Lower lobe of right lung (tissue), 2 donors: ENCODE measurements around the gene GJA10. TPM values are rescaled to one million over a fixed set of nuclear protein-coding genes. Genes with fewer than 3 reads are reported as not detected.

ENCODE experiments used
- ATAC-seq, 2 donors: fragments of 200-7000 bp; cut with Tn5 transposase; one replicate each; pipeline ENCODE4 v1.9.1; 2020 to 2022; ENCODE audit warnings: mild to moderate bottlenecking in 2 of 2, moderate library complexity in 2 of 2
- DNase-seq: peaks from one replicate; pipeline ENCODE4 v3.0.0-alpha.2; 2020
- H3K27ac ChIP-seq: fragments of 200-600 bp; one replicate; pipeline ENCODE4 v1.8.0; 2022
- H3K27me3 ChIP-seq: fragments of 200-600 bp; one replicate; pipeline ENCODE4 v1.8.0; 2022; ENCODE audit warnings: low read depth
- H3K36me3 ChIP-seq: fragments of 200-600 bp; one replicate; pipeline ENCODE4 v1.8.0; 2022; ENCODE audit warnings: mild to moderate bottlenecking
- H3K4me1 ChIP-seq: fragments of 200-600 bp; one replicate; pipeline ENCODE4 v1.8.0; 2022
- H3K4me3 ChIP-seq: fragments of 200-600 bp; one replicate; pipeline ENCODE4 v1.8.0; 2022; ENCODE audit warnings: mild to moderate bottlenecking
- H3K9me3 ChIP-seq: fragments of 200-600 bp; one replicate; pipeline ENCODE4 v1.8.0; 2022
- intact Hi-C: fragments of 100-400 bp; cut with DNase I; formaldehyde crosslinking; loops from one replicate; pipeline ENCODE4 v1.11.0; 2022
- total RNA-seq: library from RNA; stranded (reverse); fragmentation: NEBNext Ultra II Directional; extraction: Animal tissue kit (Norgen Biotek cat#: 25700); gene quantifications from one replicate; pipeline ENCODE4 v1.2.1, GENCODE V29; 2021
- TF ChIP-seq, protein P1 (sequence below): fragments of 200-600 bp; IDR thresholded peaks from one replicate; pipeline ENCODE4 v1.8.0; 2022; ENCODE audit warnings: antibody characterized with exemption, mild to moderate bottlenecking
- donor health status: DM: no; HTN: yes; CAD: no; lungs with severe emphysema.

GJA10 gene
- total RNA-seq, 1 donor from 2014 or later: not detected

DNA sequence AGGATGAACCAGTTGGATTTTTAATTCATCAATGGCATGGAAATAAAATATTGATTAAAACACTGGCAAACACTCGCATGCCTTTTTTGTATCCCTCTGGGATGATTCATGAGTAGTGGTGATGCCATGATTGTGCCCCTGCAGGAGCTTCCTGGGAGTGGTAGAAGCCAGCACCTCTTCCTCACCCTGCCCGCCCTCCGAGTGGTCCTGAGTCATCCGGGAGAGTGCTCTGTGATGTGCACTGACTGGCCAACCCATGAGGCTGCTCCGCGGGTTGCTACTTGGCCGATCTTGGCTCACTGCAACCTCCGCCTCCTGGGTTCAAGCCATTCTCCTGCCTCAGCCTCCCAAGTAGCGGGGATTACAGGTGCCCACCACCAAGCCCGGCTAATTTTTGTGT lies 27.4 kb downstream of the GJA10 start:
- Histone ChIP-seq H3K9me3 (peaks cover under 1% of the 10 kb centered on the region), H3K4me1 (no peaks in the 10 kb centered on the region), H3K36me3 (no peaks in the 10 kb centered on the region), H3K27ac (no peak overlapping the region), H3K27me3 (no peaks in the 10 kb centered on the region), H3K4me3 (no peak overlapping the region)
- intact Hi-C loops: no loop called here
- no peak for DNase-seq
- ATAC-seq: no peak
- TF ChIP-seq, protein P1, sequence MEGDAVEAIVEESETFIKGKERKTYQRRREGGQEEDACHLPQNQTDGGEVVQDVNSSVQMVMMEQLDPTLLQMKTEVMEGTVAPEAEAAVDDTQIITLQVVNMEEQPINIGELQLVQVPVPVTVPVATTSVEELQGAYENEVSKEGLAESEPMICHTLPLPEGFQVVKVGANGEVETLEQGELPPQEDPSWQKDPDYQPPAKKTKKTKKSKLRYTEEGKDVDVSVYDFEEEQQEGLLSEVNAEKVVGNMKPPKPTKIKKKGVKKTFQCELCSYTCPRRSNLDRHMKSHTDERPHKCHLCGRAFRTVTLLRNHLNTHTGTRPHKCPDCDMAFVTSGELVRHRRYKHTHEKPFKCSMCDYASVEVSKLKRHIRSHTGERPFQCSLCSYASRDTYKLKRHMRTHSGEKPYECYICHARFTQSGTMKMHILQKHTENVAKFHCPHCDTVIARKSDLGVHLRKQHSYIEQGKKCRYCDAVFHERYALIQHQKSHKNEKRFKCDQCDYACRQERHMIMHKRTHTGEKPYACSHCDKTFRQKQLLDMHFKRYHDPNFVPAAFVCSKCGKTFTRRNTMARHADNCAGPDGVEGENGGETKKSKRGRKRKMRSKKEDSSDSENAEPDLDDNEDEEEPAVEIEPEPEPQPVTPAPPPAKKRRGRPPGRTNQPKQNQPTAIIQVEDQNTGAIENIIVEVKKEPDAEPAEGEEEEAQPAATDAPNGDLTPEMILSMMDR: no peak

DNA sequence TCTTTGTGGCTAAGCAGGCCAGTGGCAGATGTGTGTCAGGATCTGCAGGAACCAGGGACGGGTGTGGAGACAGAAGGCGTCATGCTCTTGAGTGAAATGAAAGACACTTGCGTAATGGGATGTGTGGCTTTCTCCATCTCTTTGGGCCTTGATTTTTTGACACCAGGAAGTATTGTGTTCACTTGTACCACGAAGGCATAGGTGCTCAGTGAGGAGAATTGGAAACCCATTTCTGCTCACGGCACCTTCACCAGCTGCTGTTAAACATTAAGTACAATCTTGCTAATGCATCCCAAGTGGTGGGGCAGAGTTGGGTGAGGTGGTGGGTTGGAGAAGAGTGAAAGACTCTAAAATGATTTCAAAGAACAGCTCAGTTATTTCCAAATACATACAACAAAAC lies 30.0 kb downstream of the GJA10 start:
- no peaks in the 10 kb centered on the region for H3K27me3 ChIP-seq
- H3K4me3 ChIP-seq: no peak overlapping the region
- no peaks in the 10 kb centered on the region for H3K36me3 ChIP-seq
- TF ChIP-seq, protein P1: no peak
- ATAC-seq (no peak), DNase-seq (no peak)
- H3K4me1 ChIP-seq: no peaks in the 10 kb centered on the region
- no peaks in the 10 kb centered on the region for H3K9me3 ChIP-seq
- intact Hi-C loops: no loop called here
- H3K27ac ChIP-seq: no peak overlapping the region

DNA sequence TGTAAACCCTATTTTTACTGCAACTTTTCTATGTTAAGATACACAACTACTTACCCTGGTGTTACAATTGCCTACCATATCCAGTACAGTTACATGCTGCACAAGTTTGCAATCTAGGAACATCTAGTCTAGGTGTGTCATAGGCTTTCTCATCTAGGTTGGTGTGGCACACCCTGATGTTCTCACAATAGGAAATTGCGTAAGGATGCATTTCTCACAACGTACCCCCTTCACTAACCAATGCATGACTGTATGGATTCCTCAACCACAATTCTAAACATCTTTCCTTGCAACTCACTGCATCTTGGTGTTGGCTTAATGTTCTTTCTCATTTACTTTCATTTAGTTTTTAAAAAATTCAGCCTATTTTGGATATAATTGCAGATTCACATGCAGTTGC lies 31.6 kb downstream of the GJA10 start:
- Histone ChIP-seq H3K27ac (no peak overlapping the region), H3K36me3 (no peaks in the 10 kb centered on the region), H3K4me3 (no peak overlapping the region), H3K27me3 (no peaks in the 10 kb centered on the region), H3K4me1 (peaks cover 5% of the 10 kb centered on the region), H3K9me3 (no peaks in the 10 kb centered on the region)
- DNase-seq (no peak), ATAC-seq (no peak)
- intact Hi-C loops: no loop called here
- TF ChIP-seq, protein P1: no peak

DNA sequence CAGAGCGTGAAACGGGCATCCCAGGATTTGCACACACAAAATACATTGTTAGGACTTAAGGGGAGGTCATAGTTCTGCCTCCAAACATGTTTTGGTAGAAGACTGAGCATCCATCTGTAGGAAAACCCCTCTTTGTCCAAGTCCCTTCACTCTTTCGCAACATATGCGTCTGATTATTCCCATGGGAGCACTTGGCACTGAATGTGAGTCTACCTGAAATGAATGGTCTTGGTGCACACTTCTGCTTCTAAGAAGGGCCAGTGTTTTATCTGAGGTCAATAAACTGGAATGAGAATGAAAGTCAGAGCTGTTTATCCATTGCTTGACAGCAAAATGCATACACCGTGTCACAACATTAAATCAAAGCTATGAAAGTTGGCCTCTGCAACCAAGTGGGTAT lies 33.0 kb downstream of the GJA10 start:
- ATAC-seq (no peak), DNase-seq (no peak)
- no peaks in the 10 kb centered on the region for H3K9me3 ChIP-seq
- H3K27me3 ChIP-seq: no peaks in the 10 kb centered on the region
- TF ChIP-seq, protein P1: no peak
- H3K4me3 ChIP-seq: no peak overlapping the region
- no peak overlapping the region for H3K27ac ChIP-seq
- H3K36me3 ChIP-seq: peaks cover 3% of the 10 kb centered on the region
- intact Hi-C loops: no loop called here
- peaks cover 5% of the 10 kb centered on the region for H3K4me1 ChIP-seq

DNA sequence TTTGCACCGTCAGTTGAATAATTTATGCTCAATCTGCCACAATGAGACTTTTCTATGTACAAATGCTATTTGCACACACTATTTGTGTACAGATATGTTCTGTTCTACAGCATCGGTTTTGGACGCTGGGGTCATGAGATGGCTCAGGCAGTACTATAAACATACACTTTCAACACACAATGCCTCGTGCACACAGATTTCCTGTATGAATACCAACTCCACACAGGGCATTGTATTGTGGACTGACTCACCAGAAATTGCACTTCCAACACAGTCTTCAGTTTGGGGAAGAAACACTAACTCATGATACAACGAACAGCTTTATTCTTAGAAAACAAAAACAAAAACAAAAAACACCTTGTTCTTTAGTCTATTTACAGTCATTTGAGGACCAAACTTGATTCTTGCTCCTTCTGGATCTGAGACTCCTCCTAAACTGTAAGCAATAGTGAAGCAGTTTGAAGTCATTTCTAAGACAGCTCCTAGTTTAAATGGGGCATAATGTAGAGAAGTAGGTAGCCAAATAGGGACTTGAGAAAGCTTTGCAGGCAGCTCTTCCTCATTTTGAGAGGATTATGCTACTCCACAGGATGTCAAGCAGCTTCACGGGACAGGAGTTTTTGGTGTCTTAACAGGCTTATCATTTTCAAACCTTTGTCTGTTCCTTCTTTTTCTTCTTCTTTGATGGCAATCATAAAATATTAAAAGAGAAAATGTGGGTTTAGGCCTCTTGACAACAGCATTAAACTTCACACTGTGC lies 33.7 kb downstream of the GJA10 start:
- TF ChIP-seq, protein P1: no peak

More for the DNA sequence above, 33.7 kb downstream of the GJA10 start:
- Histone ChIP-seq H3K4me1 (peaks cover 5% of the 10 kb centered on the region), H3K4me3 (no peak overlapping the region), H3K27me3 (no peaks in the 10 kb centered on the region), H3K9me3 (no peaks in the 10 kb centered on the region), H3K27ac (no peak overlapping the region), H3K36me3 (peaks cover 5% of the 10 kb centered on the region)
- ATAC-seq (no peak), DNase-seq (no peak)
- intact Hi-C loops: no loop called here
